CD8-positive, alpha-beta memory T cell (primary cell): ENCODE data around the gene FRMD4A. TPM values are rescaled to one million over a fixed set of nuclear protein-coding genes. Genes with fewer than 3 reads are reported as not detected.
A peak's percentile ranks its signal among the peaks of the same experiment; 100 is the strongest.

Source experiments
- CTCF ChIA-PET: fragments of 350-600 bp; sonication (Branson Sonifier 250); formaldehyde crosslinking; loops from one replicate; lab custom pipeline; 2021; ENCODE audit warnings: antibody characterized with exemption; lab: Charles Lee
- POLR2A ChIA-PET: fragments of 350-600 bp; sonication (Branson Sonifier 250); formaldehyde crosslinking; loops from one replicate; lab custom pipeline; 2021; ENCODE audit warnings: antibody characterized with exemption; lab: Charles Lee
- DNase-seq, 5 donors: peaks; one replicate each; pipeline versions ENCODE4 v3.0.0 to v3.0.0-alpha.2; 2020 to 2022; ENCODE audit warnings: mixed read lengths in 1 of 5
- H3K27ac ChIP-seq: one replicate; pipeline ENCODE4 v1.7.0; 2013; ENCODE audit warnings: low read depth, mild to moderate bottlenecking, low read length, moderate library complexity
- H3K27me3 ChIP-seq: 2 replicates; pipeline ENCODE4 v1.7.0; 2013; ENCODE audit warnings: low read length, mild to moderate bottlenecking; ENCODE audit not compliant: insufficient read depth, poor library complexity, severe bottlenecking
- H3K36me3 ChIP-seq: 2 replicates; pipeline ENCODE4 v1.7.0; 2013; ENCODE audit warnings: mild to moderate bottlenecking, low read length, moderate library complexity; ENCODE audit not compliant: insufficient read depth
- H3K4me1 ChIP-seq: 2 replicates; pipeline ENCODE4 v1.7.0; 2013; ENCODE audit warnings: mild to moderate bottlenecking, low read length, moderate library complexity; ENCODE audit not compliant: insufficient read depth
- H3K4me3 ChIP-seq: 2 replicates; pipeline ENCODE4 v1.7.0; 2013; ENCODE audit warnings: mild to moderate bottlenecking, low read length
- H3K9me3 ChIP-seq: 2 replicates; pipeline ENCODE4 v1.7.0; 2013; ENCODE audit warnings: mild to moderate bottlenecking, low read length
- H3K27ac Mint-ChIP-seq, 8 donors: one replicate each; pipeline ENCODE4 v1.8.0; 2020 to 2021; ENCODE audit warnings: mixed read lengths in 8 of 8, mild to moderate bottlenecking in 6 of 8, inconsistent platforms in 3 of 8, moderate library complexity in 3 of 8
- H3K27me3 Mint-ChIP-seq, 2 donors: one replicate each; pipeline ENCODE4 v1.8.0; 2020 to 2021; ENCODE audit warnings: mixed read lengths in 2 of 2, mild to moderate bottlenecking in 1 of 2, moderate library complexity in 1 of 2
- H3K36me3 Mint-ChIP-seq, 3 donors: one replicate each; pipeline ENCODE4 v1.8.0; 2020 to 2021; ENCODE audit warnings: mixed read lengths in 3 of 3, inconsistent platforms in 1 of 3, mild to moderate bottlenecking in 1 of 3
- H3K4me1 Mint-ChIP-seq, 3 donors: one replicate each; pipeline ENCODE4 v1.8.0; 2020 to 2021; ENCODE audit warnings: mixed read lengths in 3 of 3, inconsistent platforms in 1 of 3, mild to moderate bottlenecking in 1 of 3
- H3K4me3 Mint-ChIP-seq, 7 donors: one replicate each; pipeline ENCODE4 v1.8.0; 2020 to 2021; ENCODE audit warnings: mixed read lengths in 7 of 7, mild to moderate bottlenecking in 6 of 7, moderate library complexity in 4 of 7, inconsistent platforms in 2 of 7
- H3K9me3 Mint-ChIP-seq, 5 donors: one replicate each; pipeline ENCODE4 v1.8.0; 2020 to 2022; ENCODE audit warnings: mixed read lengths in 5 of 5, mild to moderate bottlenecking in 3 of 5, moderate library complexity in 2 of 5, inconsistent platforms in 1 of 5
- polyA plus RNA-seq: library from polyadenylated mRNA; unstranded; fragments of 300-500 nt; fragmentation: Illumina TruSeq; gene quantifications from one replicate; pipeline ENCODE4 v1.2.3, GENCODE V29; 2021
- total RNA-seq, 2 experiments: library from RNA; stranded (reverse); gene quantifications; one replicate each; pipeline ENCODE4 v1.2.3, GENCODE V29; 2021

Gene FRMD4A
- total and polyA plus RNA-seq, 3 experiments from 2014 or later, result 0.21 to 2.7 (median 2.1) TPM

- H3K4me3 ChIP-seq, result peak overlapping the region; percentile 43
- H3K9me3 Mint-ChIP-seq, result no peaks in the 10 kb centered on the region
- H3K27me3 ChIP-seq, result no peaks in the 10 kb centered on the region
- ChIA-PET POLR2A (interaction anchor here (0.6 to 0.8 kb wide), 2 partner anchors 124 to 223 kb away, joined by 3 read pairs; no protein-coding TSS in a partner anchor), CTCF (no interaction called here)
- H3K4me3 Mint-ChIP-seq, result peak overlapping the region; percentile 82 to 89 (median 87)
- DNase-seq, result peak; percentile 43 to 77 (median 73)
- peaks cover 28 to 33% (median 29%) of the 10 kb centered on the region in 3 donors for H3K4me1 Mint-ChIP-seq
- H3K36me3 ChIP-seq, result no peaks in the 10 kb centered on the region
- H3K27ac ChIP-seq, result peak overlapping the region; percentile 8
- H3K27me3 Mint-ChIP-seq, result peaks cover 0 to 1% of the 10 kb centered on the region in 2 donors
- peaks cover 0 to 1% (median 1%) of the 10 kb centered on the region in 3 donors for H3K36me3 Mint-ChIP-seq
- peak overlapping the region; percentile 65 to 93 (median 86) for H3K27ac Mint-ChIP-seq
- H3K9me3 ChIP-seq, result no peaks in the 10 kb centered on the region
- H3K4me1 ChIP-seq, result peaks cover 32% of the 10 kb centered on the region
Measured at GRCh38 chr10:14009371-14010100, 321.2 kb downstream of the FRMD4A start.

- CTCF ChIA-PET, result no interaction called here
- H3K36me3 Mint-ChIP-seq, result peaks cover 0 to 1% (median 1%) of the 10 kb centered on the region in 3 donors
- DNase-seq, result no peak
- Histone ChIP-seq H3K4me1 (peaks cover 37% of the 10 kb centered on the region), H3K27me3 (no peaks in the 10 kb centered on the region), H3K36me3 (no peaks in the 10 kb centered on the region), H3K9me3 (no peaks in the 10 kb centered on the region), H3K4me3 (peak overlapping the region; percentile 43), H3K27ac (no peak overlapping the region)
- peaks cover 0 to 1% of the 10 kb centered on the region in 2 donors for H3K27me3 Mint-ChIP-seq
- H3K9me3 Mint-ChIP-seq, result no peaks in the 10 kb centered on the region
- POLR2A ChIA-PET, result no interaction called here
- H3K4me1 Mint-ChIP-seq, result peaks cover 31 to 40% (median 32%) of the 10 kb centered on the region in 3 donors
- peak overlapping the region; percentile 82 to 89 (median 87) for H3K4me3 Mint-ChIP-seq
- H3K27ac Mint-ChIP-seq, result peak overlapping the region in 7 of 8 donors; percentile 64 to 93 (median 86)
Measured at GRCh38 chr10:14008740-14009080, 322.0 kb downstream of the FRMD4A start.

- H3K36me3 ChIP-seq, result no peaks in the 10 kb centered on the region
- ChIA-PET CTCF (no interaction called here), POLR2A (no interaction called here)
- H3K36me3 Mint-ChIP-seq, result peaks cover 0 to 1% (median 0%) of the 10 kb centered on the region in 3 donors
- peaks cover 38% of the 10 kb centered on the region for H3K4me1 ChIP-seq
- H3K27ac Mint-ChIP-seq, result no peak overlapping the region
- no peak overlapping the region for H3K27ac ChIP-seq
- no peak overlapping the region for H3K4me3 ChIP-seq
- H3K27me3 Mint-ChIP-seq, result no peaks in the 10 kb centered on the region
- H3K27me3 ChIP-seq, result no peaks in the 10 kb centered on the region
- peaks cover 35 to 46% (median 37%) of the 10 kb centered on the region in 3 donors for H3K4me1 Mint-ChIP-seq
- no peaks in the 10 kb centered on the region for H3K9me3 Mint-ChIP-seq
- DNase-seq, result no peak
- no peaks in the 10 kb centered on the region for H3K9me3 ChIP-seq
- no peak overlapping the region for H3K4me3 Mint-ChIP-seq
Measured at GRCh38 chr10:14004536-14004935, 326.2 kb downstream of the FRMD4A start.

- Mint-ChIP-seq H3K27me3 (no peaks in the 10 kb centered on the region), H3K36me3 (peaks cover 0 to 1% (median 0%) of the 10 kb centered on the region in 3 donors), H3K4me3 (peak overlapping the region in 4 of 7 donors; percentile 27 to 41 (median 39)), H3K9me3 (no peaks in the 10 kb centered on the region), H3K4me1 (peaks cover 29 to 37% (median 32%) of the 10 kb centered on the region in 3 donors), H3K27ac (peak overlapping the region in 6 of 8 donors; percentile 2 to 59 (median 39))
- ChIA-PET POLR2A (no interaction called here), CTCF (no interaction called here)
- no peak overlapping the region for H3K4me3 ChIP-seq
- H3K9me3 ChIP-seq, result no peaks in the 10 kb centered on the region
- peaks cover 34% of the 10 kb centered on the region for H3K4me1 ChIP-seq
- H3K27me3 ChIP-seq, result no peaks in the 10 kb centered on the region
- no peaks in the 10 kb centered on the region for H3K36me3 ChIP-seq
- peak in 2 of 5 donors; percentile 32 to 57 for DNase-seq
- no peak overlapping the region for H3K27ac ChIP-seq
Measured at GRCh38 chr10:14003517-14004184, 327.1 kb downstream of the FRMD4A start.

GRCh38 chr10:14001298-14002040, 329.3 kb downstream of the FRMD4A start:
- peaks cover 17 to 22% (median 18%) of the 10 kb centered on the region in 3 donors for H3K4me1 Mint-ChIP-seq
- no peak overlapping the region for H3K4me3 Mint-ChIP-seq
- no peaks in the 10 kb centered on the region for H3K36me3 Mint-ChIP-seq
- H3K36me3 ChIP-seq, result no peaks in the 10 kb centered on the region
- H3K27ac ChIP-seq, result no peak overlapping the region
- H3K27me3 Mint-ChIP-seq, result peaks cover 0 to 5% of the 10 kb centered on the region in 2 donors
- H3K9me3 ChIP-seq, result no peaks in the 10 kb centered on the region
- no peak overlapping the region for H3K4me3 ChIP-seq
- ChIA-PET POLR2A (interaction anchor here (0.6 kb wide), 1 partner anchor 138 kb away, joined by 3 read pairs; no protein-coding TSS in a partner anchor), CTCF (no interaction called here)
- H3K27me3 ChIP-seq, result no peaks in the 10 kb centered on the region
- DNase-seq, result no peak
- H3K4me1 ChIP-seq, result peaks cover 18% of the 10 kb centered on the region
- H3K27ac Mint-ChIP-seq, result peak overlapping the region in 1 of 8 donors; percentile 13
- no peaks in the 10 kb centered on the region for H3K9me3 Mint-ChIP-seq

GRCh38 chr10:13998163-13998835, 332.4 kb downstream of the FRMD4A start:
- H3K4me3 ChIP-seq, result no peak overlapping the region
- no peaks in the 10 kb centered on the region for H3K9me3 Mint-ChIP-seq
- H3K36me3 ChIP-seq, result no peaks in the 10 kb centered on the region
- peak overlapping the region in 1 of 8 donors; percentile 2 for H3K27ac Mint-ChIP-seq
- no peak for DNase-seq
- H3K27ac ChIP-seq, result no peak overlapping the region
- CTCF ChIA-PET, result no interaction called here
- H3K27me3 ChIP-seq, result no peaks in the 10 kb centered on the region
- H3K4me1 Mint-ChIP-seq, result peaks cover 14 to 16% (median 16%) of the 10 kb centered on the region in 3 donors
- no peak overlapping the region for H3K4me3 Mint-ChIP-seq
- peaks cover 0 to 5% of the 10 kb centered on the region in 2 donors for H3K27me3 Mint-ChIP-seq
- H3K4me1 ChIP-seq, result peaks cover 8% of the 10 kb centered on the region
- POLR2A ChIA-PET, result no interaction called here
- H3K9me3 ChIP-seq, result no peaks in the 10 kb centered on the region
- H3K36me3 Mint-ChIP-seq, result no peaks in the 10 kb centered on the region

GRCh38 chr10:13997650-13998049, 333.1 kb downstream of the FRMD4A start:
- H3K9me3 ChIP-seq, result no peaks in the 10 kb centered on the region
- Mint-ChIP-seq H3K4me1 (peaks cover 8 to 14% (median 13%) of the 10 kb centered on the region in 3 donors), H3K27ac (no peak overlapping the region), H3K36me3 (no peaks in the 10 kb centered on the region), H3K4me3 (no peak overlapping the region), H3K9me3 (no peaks in the 10 kb centered on the region), H3K27me3 (peaks cover 0 to 5% of the 10 kb centered on the region in 2 donors)
- no peaks in the 10 kb centered on the region for H3K36me3 ChIP-seq
- CTCF ChIA-PET, result no interaction called here
- no peak overlapping the region for H3K27ac ChIP-seq
- no peaks in the 10 kb centered on the region for H3K27me3 ChIP-seq
- H3K4me1 ChIP-seq, result peaks cover 2% of the 10 kb centered on the region
- no peak overlapping the region for H3K4me3 ChIP-seq
- no peak for DNase-seq
- POLR2A ChIA-PET, result no interaction called here
